IMR-90 (cell line): ENCODE data around the gene IGFBP6. TPM values are rescaled to one million over a fixed set of nuclear protein-coding genes. Genes with fewer than 3 reads are reported as not detected.

Experiments
- ATAC-seq: fragments of 200-7000 bp; cut with Tn5 transposase; 2 replicates; pipeline ENCODE4 v1.9.1; 2020; ENCODE audit warnings: low read depth, mild to moderate bottlenecking, moderate library complexity
- BruUV-seq: library from RNA; stranded (reverse); fragments of 400-500 nt; replicated peaks from 2 replicates; lab custom pipeline; 2021; lab: Mats Ljungman, UMichigan
- CTCF ChIA-PET: fragments of 300-600 bp; formaldehyde crosslinking; extraction: SDS; loops from one replicate; lab custom pipeline; 2021; ENCODE audit warnings: antibody characterized with exemption; lab: Yijun Ruan, JAX
- POLR2A ChIA-PET: fragments of 300-600 bp; sonication (Branson Sonifier 250); formaldehyde crosslinking; loops from one replicate; lab custom pipeline; 2022; ENCODE audit warnings: antibody characterized with exemption; ENCODE audit not compliant: unreplicated experiment; lab: Charles Lee
- DNase-seq: peaks from one replicate; pipeline ENCODE4 v3.0.0; 2013
- H2AFZ ChIP-seq: replicated peaks from 2 replicates; pipeline ENCODE3; 2013; ENCODE audit warnings: low read length, mild to moderate bottlenecking; ENCODE audit not compliant: poor library complexity
- H2AK5ac ChIP-seq: 2 replicates; pipeline ENCODE4 v1.6.1; 2013; ENCODE audit warnings: low read depth, low read length, inconsistent platforms
- H2AK9ac ChIP-seq: replicated peaks from 2 replicates; pipeline ENCODE3; 2013; ENCODE audit warnings: mild to moderate bottlenecking, low read depth, low read length, moderate library complexity; ENCODE audit not compliant: poor library complexity
- H2BK120ac ChIP-seq: 2 replicates; pipeline ENCODE4 v1.6.1; 2013; ENCODE audit warnings: low read depth, low read length, inconsistent platforms
- H2BK15ac ChIP-seq: 3 replicates; pipeline ENCODE4 v1.6.1; 2013; ENCODE audit warnings: low read depth, low read length, inconsistent platforms
- H2BK20ac ChIP-seq: 2 replicates; pipeline ENCODE4 v1.6.1; 2013; ENCODE audit warnings: low read depth, mild to moderate bottlenecking, inconsistent platforms, low read length, moderate library complexity
- H2BK5ac ChIP-seq: 2 replicates; pipeline ENCODE4 v1.6.1; 2013; ENCODE audit warnings: mild to moderate bottlenecking, low read depth, low read length, inconsistent platforms; ENCODE audit not compliant: poor library complexity, severe bottlenecking
- H3K14ac ChIP-seq: replicated peaks from 2 replicates; pipeline ENCODE4 v1.6.1; 2013; ENCODE audit warnings: low read depth, low read length, inconsistent platforms
- H3K18ac ChIP-seq: 2 replicates; pipeline ENCODE4 v1.6.1; 2013; ENCODE audit warnings: low read depth, low read length, control low read depth
- H3K23ac ChIP-seq: 2 replicates; pipeline ENCODE4 v1.6.1; 2013; ENCODE audit warnings: low read depth, low read length, inconsistent platforms
- H3K27ac ChIP-seq: 2 replicates; pipeline ENCODE4 v1.5.1; 2013; ENCODE audit warnings: mild to moderate bottlenecking, control low read depth, low read length; ENCODE audit not compliant: insufficient read depth
- H3K27me3 ChIP-seq: 2 replicates; pipeline ENCODE4 v1.6.1; 2013; ENCODE audit warnings: low read length; ENCODE audit not compliant: control insufficient read depth, insufficient read depth
- H3K36me3 ChIP-seq: 2 replicates; pipeline ENCODE4 v1.6.1; 2013; ENCODE audit warnings: low read length, mixed read lengths; ENCODE audit not compliant: control insufficient read depth, insufficient read depth
- H3K4ac ChIP-seq: 2 replicates; pipeline ENCODE4 v1.6.1; 2013; ENCODE audit warnings: low read depth, low read length, inconsistent platforms
- H3K4me1 ChIP-seq: 2 replicates; pipeline ENCODE4 v1.6.1; 2013; ENCODE audit warnings: low read length, mixed read lengths; ENCODE audit not compliant: control insufficient read depth, insufficient read depth
- H3K4me2 ChIP-seq: 2 replicates; pipeline ENCODE4 v1.6.1; 2013; ENCODE audit warnings: low read depth, mild to moderate bottlenecking, control low read depth, low read length, moderate library complexity
- H3K4me3 ChIP-seq: 2 replicates; pipeline ENCODE4 v1.5.1; 2013; ENCODE audit warnings: low read depth, mild to moderate bottlenecking, control low read depth, low read length, moderate library complexity; ENCODE audit not compliant: insufficient read depth
- H3K56ac ChIP-seq: 2 replicates; pipeline ENCODE4 v1.6.1; 2013; ENCODE audit warnings: low read length, inconsistent platforms; ENCODE audit not compliant: insufficient read depth; ENCODE audit errors: extremely low read depth
- H3K79me1 ChIP-seq, 2 experiments: 2 replicates each; pipeline ENCODE4 v1.6.1; 2013; ENCODE audit warnings: low read length in 2 of 2, inconsistent platforms in 1 of 2, low read depth in 1 of 2
- H3K9ac ChIP-seq: 2 replicates; pipeline ENCODE4 v1.6.1; 2013; ENCODE audit warnings: low read depth, low read length, control low read depth
- H3K9me1 ChIP-seq: 2 replicates; pipeline ENCODE4 v1.6.1; 2013; ENCODE audit warnings: low read length, inconsistent platforms; ENCODE audit not compliant: insufficient read depth
- H3K9me3 ChIP-seq: 2 replicates; pipeline ENCODE4 v1.6.1; 2013; ENCODE audit warnings: low read length; ENCODE audit not compliant: control insufficient read depth, insufficient read depth
- H4K20me1 ChIP-seq: 2 replicates; pipeline ENCODE4 v1.6.1; 2013; ENCODE audit warnings: low read length, inconsistent platforms; ENCODE audit not compliant: insufficient read depth
- H4K5ac ChIP-seq: 2 replicates; pipeline ENCODE4 v1.6.1; 2013; ENCODE audit warnings: mild to moderate bottlenecking, low read depth, low read length, control low read depth
- H4K8ac ChIP-seq, 2 experiments: 2 replicates each; pipeline ENCODE4 v1.6.1; 2013; ENCODE audit warnings: low read depth in 2 of 2, low read length in 2 of 2, control low read depth in 1 of 2, inconsistent platforms in 1 of 2
- H4K91ac ChIP-seq: 2 replicates; pipeline ENCODE4 v1.6.1; 2013; ENCODE audit warnings: low read depth, low read length, inconsistent platforms; ENCODE audit not compliant: insufficient read depth
- BHLHE40 ChIP-seq: fragments of 150-350 bp; IDR thresholded peaks from 2 replicates; pipeline ENCODE4 v1.6.1; 2016; ENCODE audit warnings: mild to moderate bottlenecking, low read depth, low read length
- CEBPB ChIP-seq: IDR thresholded peaks from 2 replicates; pipeline ENCODE4 v1.6.1; 2012; ENCODE audit warnings: low read depth, low read length, improper control_type of control experiment
- CHD1 ChIP-seq: IDR thresholded peaks from 2 replicates; pipeline ENCODE4 v1.6.1; 2012; ENCODE audit warnings: low read depth, low read length, improper control_type of control experiment
- CTCF ChIP-seq: conservative IDR thresholded peaks from 2 replicates; pipeline ENCODE4 v1.5.1; 2012; ENCODE audit warnings: mild to moderate bottlenecking, low read depth, low read length, improper control_type of control experiment
- ELK1 ChIP-seq: fragments of 150-350 bp; IDR thresholded peaks from 2 replicates; pipeline ENCODE4 v1.6.1; 2016; ENCODE audit warnings: low read depth, mild to moderate bottlenecking, low read length, moderate library complexity, borderline replicate concordance
- FOS ChIP-seq: fragments of 150-350 bp; IDR thresholded peaks from 2 replicates; pipeline ENCODE4 v1.6.1; 2016; ENCODE audit warnings: low read depth, low read length
- MAFK ChIP-seq: IDR thresholded peaks from 2 replicates; pipeline ENCODE4 v1.6.1; 2012; ENCODE audit warnings: low read depth, low read length, improper control_type of control experiment
- MAZ ChIP-seq: IDR thresholded peaks from 2 replicates; pipeline ENCODE4 v1.6.1; 2012; ENCODE audit warnings: low read depth, mild to moderate bottlenecking, low read length, improper control_type of control experiment, moderate library complexity, borderline replicate concordance
- MXI1 ChIP-seq: IDR thresholded peaks from 2 replicates; pipeline ENCODE4 v1.6.1; 2012; ENCODE audit warnings: low read depth, mild to moderate bottlenecking, low read length, moderate library complexity, borderline replicate concordance
- NFE2L2 ChIP-seq: fragments of 150-350 bp; IDR thresholded peaks from 2 replicates; pipeline ENCODE4 v1.6.1; 2016; ENCODE audit warnings: low read depth, mild to moderate bottlenecking, low read length
- POLR2A ChIP-seq: IDR thresholded peaks from 2 replicates; pipeline ENCODE4 v1.6.1; 2012; ENCODE audit warnings: mild to moderate bottlenecking, low read depth, low read length
- RAD21 ChIP-seq: IDR thresholded peaks from 2 replicates; pipeline ENCODE4 v1.6.1; 2012; ENCODE audit warnings: low read length, improper control_type of control experiment
- RCOR1 ChIP-seq: IDR thresholded peaks from 2 replicates; pipeline ENCODE4 v1.6.1; 2012; ENCODE audit warnings: mild to moderate bottlenecking, low read length, improper control_type of control experiment; ENCODE audit not compliant: insufficient replicate concordance
- RFX5 ChIP-seq: IDR thresholded peaks from 2 replicates; pipeline ENCODE4 v1.8.0; 2012; ENCODE audit warnings: low read depth, mild to moderate bottlenecking, low read length, moderate library complexity
- SMC3 ChIP-seq: fragments of 150-350 bp; IDR thresholded peaks from 2 replicates; pipeline ENCODE4 v1.6.1; 2016; ENCODE audit warnings: low read depth, mild to moderate bottlenecking, antibody characterized with exemption, low read length, moderate library complexity
- USF2 ChIP-seq: fragments of 150-350 bp; IDR thresholded peaks from 2 replicates; pipeline ENCODE4 v1.6.1; 2017; ENCODE audit warnings: mild to moderate bottlenecking, antibody characterized with exemption, low read length, low read depth
- WGBS, 2 experiments: methylation state at CpG; one replicate each; pipeline versions ENCODE4 v1.1.5 to v1.1.7; 2013; ENCODE audit warnings: missing lambda C conversion rate in 2 of 2; ENCODE audit not compliant: insufficient read length in 1 of 2; ENCODE audit errors: extremely low coverage in 2 of 2; 5-methylcytosine and 5-hydroxymethylcytosine counted together
- dilution Hi-C: fragments of 300-500 bp; cut with HindIII; formaldehyde crosslinking; loops from one replicate; pipeline ENCODE4 v1.14.3; 2018; ENCODE audit warnings: low sequenced_read_pairs; ENCODE audit not compliant: unreplicated experiment
- in situ Hi-C: fragments of 300-500 bp; cut with MboI; formaldehyde crosslinking; loops from 3 replicates; pipeline ENCODE4 v1.14.3; 2019; ENCODE audit warnings: low sequenced_read_pairs, inconsistent platforms, mixed read lengths
- intact Hi-C: fragments of 100-400 bp; cut with micrococcal nuclease; formaldehyde crosslinking; loops from 2 replicates; pipeline ENCODE4 v1.10.0; 2022
- polyA plus RNA-seq, 3 experiments: library from polyadenylated mRNA; depleted of rRNA; stranded (reverse); fragments of >200 nt; gene quantifications; 2 replicates each; pipeline ENCODE4 v1.2.3, GENCODE V29; 2012; ENCODE audit warnings: low replicate concordance in 1 of 3
- total RNA-seq: library from RNA; depleted of rRNA; stranded (reverse); fragments of >200 nt; gene quantifications from 2 replicates; pipeline ENCODE4 v1.2.3, GENCODE V29; 2012

Gene IGFBP6
- total and polyA plus RNA-seq, 2 of the 4 experiments (the other 2 are of a cell fraction) = 124 to 337 TPM

- H3K9me3 ChIP-seq = no peaks in the 10 kb centered on the region
- ATAC-seq (no peak), DNase-seq (no peak)
- H2AK5ac ChIP-seq = no peak overlapping the region
- H3K27me3 ChIP-seq = no peaks in the 10 kb centered on the region; the same call in 1 of the 2 replicates
- no peak overlapping the region for H3K4ac ChIP-seq
- intact Hi-C loops = no loop called here
- ChIA-PET CTCF (no interaction called here), POLR2A (no interaction called here)
- H2BK20ac ChIP-seq = no peak overlapping the region
- WGBS, 2 experiments = no CpG with 5 or more reads among the region's 2 CpGs
- no peak overlapping the region for H4K8ac ChIP-seq
- in situ Hi-C loops = no loop called here
- no peak overlapping the region for H3K14ac ChIP-seq
- no peak overlapping the region for H2AFZ ChIP-seq
- H3K4me1 ChIP-seq = peaks cover 7% of the 10 kb centered on the region
- peaks cover 15% of the 10 kb centered on the region for H3K9me1 ChIP-seq
- BruUV-seq = no TSS peak
- H4K20me1 ChIP-seq = no peaks in the 10 kb centered on the region
- H2BK5ac ChIP-seq = no peak overlapping the region
- no peak overlapping the region for H3K27ac ChIP-seq
- H3K79me1 ChIP-seq = peaks cover 0 to 7% of the 10 kb centered on the region in 2 experiments; a peak in 2 of 4 replicates
- H3K4me2 ChIP-seq = no peak overlapping the region
- H3K18ac ChIP-seq = no peak overlapping the region
- no peak overlapping the region for H3K56ac ChIP-seq
- no peak overlapping the region for H3K23ac ChIP-seq
- no peak overlapping the region for H3K9ac ChIP-seq
- H3K36me3 ChIP-seq = no peaks in the 10 kb centered on the region
- no peak for TF ChIP-seq FOS
- no peak for TF ChIP-seq ELK1
- no peak for TF ChIP-seq CEBPB
- TF ChIP-seq POLR2A = no peak
- TF ChIP-seq BHLHE40 = no peak
- no peak for TF ChIP-seq NFE2L2
- TF ChIP-seq MXI1 = no peak
- no peak for TF ChIP-seq CHD1
- TF ChIP-seq USF2 = no peak
- TF ChIP-seq RCOR1 = no peak
- TF ChIP-seq RFX5 = no peak
- no peak for TF ChIP-seq MAZ
- no peak for TF ChIP-seq RAD21
- no peak for TF ChIP-seq MAFK
- no peak for TF ChIP-seq CTCF
- TF ChIP-seq SMC3 = no peak
- no peak overlapping the region for H2BK15ac ChIP-seq
- no peak overlapping the region for H3K4me3 ChIP-seq
- H2AK9ac ChIP-seq = no peak overlapping the region
- H2BK120ac ChIP-seq = no peak overlapping the region
- no peak overlapping the region for H4K5ac ChIP-seq
- dilution Hi-C loops = no loop called here
- H4K91ac ChIP-seq = no peak overlapping the region
These were observed 6.9 kb upstream of the IGFBP6 start for GRCh38 chr12:53090554-53090953.
